BJ (cell line): ENCODE measurements around the gene SPTBN1. TPM values are rescaled to one million over a fixed set of nuclear protein-coding genes. Genes with fewer than 3 reads are reported as not detected.
A peak's percentile ranks its signal among the peaks of the same experiment; 100 is the strongest.

Experiments used
- CTCF ChIA-PET: fragments of 350-600 bp; formaldehyde crosslinking; extraction: SDS; loops from one replicate; lab custom pipeline; 2021; ENCODE audit warnings: antibody characterized with exemption, inconsistent platforms; lab: Yijun Ruan, JAX
- POLR2A ChIA-PET: fragments of 300-600 bp; sonication (Branson Sonifier 250); formaldehyde crosslinking; extraction: SDS; loops from one replicate; lab custom pipeline; 2021; ENCODE audit warnings: antibody characterized with exemption; lab: Charles Lee
- DNase-seq: peaks from one replicate; pipeline ENCODE4 v3.0.0-alpha.2; 2011; ENCODE audit warnings: low read depth
- H3K27me3 ChIP-seq: 2 replicates; pipeline ENCODE4 v1.6.0; 2011; ENCODE audit warnings: low read length; ENCODE audit not compliant: control insufficient read depth, insufficient read depth
- H3K36me3 ChIP-seq: 2 replicates; pipeline ENCODE4 v1.5.1; 2011; ENCODE audit warnings: low read length; ENCODE audit not compliant: control insufficient read depth, insufficient read depth
- H3K4me3 ChIP-seq: 2 replicates; pipeline ENCODE4 v1.5.1; 2011; ENCODE audit warnings: low read depth, mild to moderate bottlenecking, control low read depth, low read length
- CTCF ChIP-seq: IDR thresholded peaks from 2 replicates; pipeline ENCODE4 v1.5.1; 2011; ENCODE audit warnings: low read depth, mild to moderate bottlenecking, control low read depth, inconsistent platforms, low read length, moderate library complexity; ENCODE audit not compliant: insufficient read depth
- polyA plus RNA-seq: library from polyadenylated mRNA; depleted of rRNA; stranded (reverse); fragments of >200 nt; gene quantifications from 2 replicates; pipeline ENCODE4 v1.2.3, GENCODE V29; 2011

Gene SPTBN1
- polyA plus RNA-seq, 1 experiment = 33.8 TPM

GRCh38 chr2:54655046-54655809, 199.1 kb downstream of the SPTBN1 start:
- peaks cover 19% of the 10 kb centered on the region for H3K36me3 ChIP-seq

GRCh38 chr2:54656863-54657262, 200.7 kb downstream of the SPTBN1 start:
- Histone ChIP-seq H3K27me3 (no peaks in the 10 kb centered on the region), H3K36me3 (peaks cover 19% of the 10 kb centered on the region), H3K4me3 (no peak overlapping the region)
- POLR2A ChIA-PET = no interaction called here
- DNase-seq = no peak
- TF ChIP-seq CTCF = no peak
- CTCF ChIA-PET = interaction anchor here (0.7 to 3.1 kb wide), 3 partner anchors 10 to 132 kb away, joined by 3 to 25 read pairs (median 6); no protein-coding TSS in a partner anchor

More at GRCh38 chr2:54655046-54655809, 199.1 kb downstream of the SPTBN1 start:
- no peak for TF ChIP-seq CTCF
- Histone ChIP-seq H3K4me3 (no peak overlapping the region), H3K27me3 (no peaks in the 10 kb centered on the region)
- CTCF ChIA-PET = interaction anchor here (0.5 to 2.0 kb wide), 6 partner anchors 10 to 548 kb away, joined by 3 to 9 read pairs (median 4); no protein-coding TSS in a partner anchor
- POLR2A ChIA-PET = no interaction called here
- DNase-seq = no peak

DNA sequence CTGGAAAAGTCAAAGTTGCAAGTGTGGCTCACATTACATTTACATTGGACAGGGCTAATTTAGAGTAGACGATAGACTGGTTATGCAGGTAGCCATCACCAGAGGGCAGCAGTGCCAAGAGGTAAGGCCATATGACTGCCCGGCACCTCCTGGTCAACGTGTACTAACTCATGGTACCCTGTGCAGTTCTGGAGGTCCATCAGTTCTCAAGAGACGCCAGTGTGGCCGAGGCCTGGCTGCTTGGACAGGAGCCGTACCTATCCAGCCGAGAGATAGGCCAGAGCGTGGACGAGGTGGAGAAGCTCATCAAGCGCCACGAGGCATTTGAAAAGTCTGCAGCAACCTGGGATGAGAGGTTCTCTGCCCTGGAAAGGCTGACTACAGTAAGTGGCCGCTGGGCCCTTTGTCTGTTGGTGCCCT, 201.5 kb downstream of the SPTBN1 start:
- H3K27me3 ChIP-seq = no peaks in the 10 kb centered on the region
- CTCF ChIA-PET = interaction anchor here (0.9 to 3.1 kb wide), 10 partner anchors 9 to 551 kb away, joined by 3 to 25 read pairs (median 4); no protein-coding TSS in a partner anchor
- H3K36me3 ChIP-seq = peaks cover 21% of the 10 kb centered on the region
- POLR2A ChIA-PET = no interaction called here
- no peak for DNase-seq
- no peak overlapping the region for H3K4me3 ChIP-seq
- peak; percentile 58 for TF ChIP-seq CTCF

- no peak for TF ChIP-seq CTCF
- ChIA-PET POLR2A (no interaction called here), CTCF (interaction anchor here (0.7 to 3.1 kb wide), 10 partner anchors 8 to 552 kb away, joined by 3 to 25 read pairs (median 4); no protein-coding TSS in a partner anchor)
- Histone ChIP-seq H3K4me3 (no peak overlapping the region), H3K27me3 (no peaks in the 10 kb centered on the region), H3K36me3 (peaks cover 20% of the 10 kb centered on the region)
- peak; percentile 22 for DNase-seq
Measured at GRCh38 chr2:54658564-54659071, 202.5 kb downstream of the SPTBN1 start.

GRCh38 chr2:54659527-54659926, 203.4 kb downstream of the SPTBN1 start:
- Histone ChIP-seq H3K4me3 (no peak overlapping the region), H3K27me3 (no peaks in the 10 kb centered on the region), H3K36me3 (peaks cover 16% of the 10 kb centered on the region)
- DNase-seq = no peak
- no peak for TF ChIP-seq CTCF
- CTCF ChIA-PET = interaction anchor here (1.2 kb wide), 1 partner anchor 45 kb away, joined by 3 read pairs; no protein-coding TSS in a partner anchor
- POLR2A ChIA-PET = no interaction called here
